Measurements from ENCODE around the gene ZCWPW1. TPM values are rescaled to one million over a fixed set of nuclear protein-coding genes. Genes with fewer than 3 reads are reported as not detected.

ZCWPW1 gene
- total and polyA plus RNA-seq, 2 of the 13 experiments (the other 11 are each of a cell fraction or from before 2014, with no cell fraction given): 2.4 to 2.5 TPM

- TF ChIP-seq, protein P1, sequence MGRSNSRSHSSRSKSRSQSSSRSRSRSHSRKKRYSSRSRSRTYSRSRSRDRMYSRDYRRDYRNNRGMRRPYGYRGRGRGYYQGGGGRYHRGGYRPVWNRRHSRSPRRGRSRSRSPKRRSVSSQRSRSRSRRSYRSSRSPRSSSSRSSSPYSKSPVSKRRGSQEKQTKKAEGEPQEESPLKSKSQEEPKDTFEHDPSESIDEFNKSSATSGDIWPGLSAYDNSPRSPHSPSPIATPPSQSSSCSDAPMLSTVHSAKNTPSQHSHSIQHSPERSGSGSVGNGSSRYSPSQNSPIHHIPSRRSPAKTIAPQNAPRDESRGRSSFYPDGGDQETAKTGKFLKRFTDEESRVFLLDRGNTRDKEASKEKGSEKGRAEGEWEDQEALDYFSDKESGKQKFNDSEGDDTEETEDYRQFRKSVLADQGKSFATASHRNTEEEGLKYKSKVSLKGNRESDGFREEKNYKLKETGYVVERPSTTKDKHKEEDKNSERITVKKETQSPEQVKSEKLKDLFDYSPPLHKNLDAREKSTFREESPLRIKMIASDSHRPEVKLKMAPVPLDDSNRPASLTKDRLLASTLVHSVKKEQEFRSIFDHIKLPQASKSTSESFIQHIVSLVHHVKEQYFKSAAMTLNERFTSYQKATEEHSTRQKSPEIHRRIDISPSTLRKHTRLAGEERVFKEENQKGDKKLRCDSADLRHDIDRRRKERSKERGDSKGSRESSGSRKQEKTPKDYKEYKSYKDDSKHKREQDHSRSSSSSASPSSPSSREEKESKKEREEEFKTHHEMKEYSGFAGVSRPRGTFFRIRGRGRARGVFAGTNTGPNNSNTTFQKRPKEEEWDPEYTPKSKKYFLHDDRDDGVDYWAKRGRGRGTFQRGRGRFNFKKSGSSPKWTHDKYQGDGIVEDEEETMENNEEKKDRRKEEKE (IDR thresholded peaks at IDR 0.05): no peak
- Histone ChIP-seq H3K4me1 (ENCODE audit: insufficient read depth, low read length) (peaks cover 6% of the 10 kb centered on the region; the same call in 1 of the 2 replicates), H3K4me2 (ENCODE audit: low read depth, low read length) (no peak overlapping the region), H2AFZ (ENCODE audit: low read length) (no peak overlapping the region), H3K9me3 (ENCODE audit: low read length) (no peaks in the 10 kb centered on the region), H3K36me3 (replicated peaks in 1 of 2; ENCODE audit: control insufficient read depth in 1 of 2, insufficient read depth in 2 of 2, low read length in 2 of 2) (no peaks in the 10 kb centered on the region), H3K27me3 (ENCODE audit: control insufficient read depth in 1 of 2, insufficient read depth in 2 of 2, low read length in 2 of 2) (peaks cover 1 to 17% of the 10 kb centered on the region in 2 experiments; a peak in 1 of 5 replicates), H3K79me2 (ENCODE audit: insufficient read depth, low read length) (no peaks in the 10 kb centered on the region), H4K20me1 (ENCODE audit: insufficient read depth, low read length) (no peaks in the 10 kb centered on the region), H3K27ac (ENCODE audit: extremely low read length, insufficient read depth, low read length) (no peak overlapping the region), H3K9ac (ENCODE audit: insufficient read depth, low read depth, low read length) (no peak overlapping the region), H3K4me3 (replicated peaks in 1 of 3; ENCODE audit: insufficient read depth in 1 of 3, low read depth in 2 of 3, low read length in 3 of 3) (no peak overlapping the region)
- ChIA-PET POLR2A (interaction anchor here (0.8 kb wide), 1 partner anchor 11 kb away, joined by 3 read pairs; no protein-coding TSS in a partner anchor), CTCF (ENCODE audit: low intra/inter-chr PET ratio, low total read pairs) (no interaction called here)
- no TSS peak for BruUV-seq (replicated peaks)
- in situ Hi-C loops (cut with HindIII; ENCODE audit: extremely low pct_ligation_motif_present, low pct_unique_long_range_greater_than_20kb) (no loop called here), intact Hi-C loops (cut with micrococcal nuclease; ENCODE audit: unreplicated experiment) (no loop called here)
- FAIRE-seq (no peak), DNase-seq (ENCODE audit: low spot score) (no peak), ATAC-seq (no peak)
- WGBS (ENCODE audit: low lambda C conversion rate): 18% methylated on average over 4 of the region's 4 CpGs
These were observed 35.1 kb downstream of the ZCWPW1 start for GRCh38 chr7:100393233-100393905.

DNA sequence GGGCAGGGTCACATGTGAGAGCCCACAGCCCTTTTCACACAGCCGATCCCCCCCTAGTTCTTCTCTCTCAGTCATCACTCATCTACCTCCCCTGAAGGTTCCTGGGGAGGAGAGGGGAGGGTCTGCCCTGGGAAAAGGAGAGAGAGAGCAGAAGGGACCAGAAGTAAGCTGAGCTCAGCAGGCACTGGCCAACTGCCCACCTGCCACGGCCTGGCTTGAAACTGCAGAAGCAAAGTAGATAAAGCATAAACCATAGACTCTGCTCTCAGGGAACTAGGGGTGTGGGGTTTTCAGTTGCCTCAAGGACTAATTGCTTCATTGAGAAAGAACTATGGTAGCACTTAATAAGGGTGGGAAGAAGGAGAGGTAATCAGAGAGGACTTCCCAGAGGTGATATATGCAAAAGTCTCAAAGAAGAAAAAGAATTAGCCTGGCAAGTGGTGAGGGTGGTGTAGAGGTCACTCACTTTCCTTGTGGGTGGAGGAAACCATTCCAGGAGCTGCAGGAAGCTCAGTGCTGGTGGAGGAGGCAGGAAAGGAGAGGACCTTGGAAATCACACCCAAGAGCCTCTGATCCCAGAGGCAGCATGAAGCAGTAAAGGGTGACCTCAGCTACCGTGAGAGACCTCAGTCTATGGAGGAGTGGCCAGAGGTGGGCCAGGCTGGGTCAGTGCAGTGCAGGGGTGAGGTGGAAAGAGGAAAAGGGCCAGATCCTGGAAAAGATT lies 38.1 kb downstream of the ZCWPW1 start:
- in situ Hi-C loops (cut with HindIII; ENCODE audit: extremely low pct_ligation_motif_present, low pct_unique_long_range_greater_than_20kb) (no loop called here), intact Hi-C loops (cut with micrococcal nuclease; ENCODE audit: unreplicated experiment) (no loop called here)
- no peaks in the 10 kb centered on the region for H3K4me1 ChIP-seq (ENCODE audit: insufficient read depth, low read length)
- ATAC-seq (no peak), DNase-seq (ENCODE audit: low spot score) (no peak), FAIRE-seq (no peak)
- ChIA-PET POLR2A (interaction anchor here (1.3 kb wide), 1 partner anchor 38 kb away, joined by 3 read pairs; the partner anchor contains the start of gene ZCWPW1), CTCF (ENCODE audit: low intra/inter-chr PET ratio, low total read pairs) (no interaction called here)
- no peaks in the 10 kb centered on the region for H4K20me1 ChIP-seq (ENCODE audit: insufficient read depth, low read length)
- H2AFZ ChIP-seq (ENCODE audit: low read length): no peak overlapping the region
- H3K27ac ChIP-seq (ENCODE audit: extremely low read length, insufficient read depth, low read length): no peak overlapping the region
- H3K9ac ChIP-seq (ENCODE audit: insufficient read depth, low read depth, low read length): no peak overlapping the region
- H3K36me3 ChIP-seq (replicated peaks in 1 of 2; ENCODE audit: control insufficient read depth in 1 of 2, insufficient read depth in 2 of 2, low read length in 2 of 2): no peaks in the 10 kb centered on the region
- H3K27me3 ChIP-seq (ENCODE audit: control insufficient read depth in 1 of 2, insufficient read depth in 2 of 2, low read length in 2 of 2): peaks cover 1 to 17% of the 10 kb centered on the region in 2 experiments; a peak in 1 of 5 replicates
- no peaks in the 10 kb centered on the region for H3K9me3 ChIP-seq (ENCODE audit: low read length)
- no peak overlapping the region for H3K4me3 ChIP-seq (replicated peaks in 1 of 3; ENCODE audit: insufficient read depth in 1 of 3, low read depth in 2 of 3, low read length in 3 of 3)
- H3K79me2 ChIP-seq (ENCODE audit: insufficient read depth, low read length): no peaks in the 10 kb centered on the region
- no peak overlapping the region for H3K4me2 ChIP-seq (ENCODE audit: low read depth, low read length)
- BruUV-seq (replicated peaks): no TSS peak
- TF ChIP-seq ZNF777 (CRISPR knock-in tag; IDR thresholded peaks at IDR 0.05): no peak
- TF ChIP-seq KDM1A (CRISPR knock-in tag; IDR thresholded peaks at IDR 0.05): no peak
- TF ChIP-seq MLX (CRISPR knock-in tag; IDR thresholded peaks at IDR 0.05): no peak
- 2% methylated on average over 3 of the region's 3 CpGs for WGBS (ENCODE audit: low lambda C conversion rate)

Measured in HepG2 (cell line).